H9 (cell line): ENCODE data around the gene SMAD3. TPM values are rescaled to one million over a fixed set of nuclear protein-coding genes. Genes with fewer than 3 reads are reported as not detected.

Experiments
- DNase-seq: peaks from one replicate; pipeline ENCODE4 v3.0.0-alpha.2; 2017
- H2AFZ ChIP-seq: one replicate; pipeline ENCODE4 v1.6.1; 2013; ENCODE audit warnings: mild to moderate bottlenecking, low read length, control low read depth, moderate library complexity
- H2AK5ac ChIP-seq: 2 replicates; pipeline ENCODE4 v1.6.1; 2013; ENCODE audit warnings: low read length, control low read depth, mixed read lengths; ENCODE audit not compliant: insufficient read length
- H2BK120ac ChIP-seq: one replicate; pipeline ENCODE4 v1.6.1; 2013; ENCODE audit warnings: low read depth, mild to moderate bottlenecking, low read length, control low read depth, inconsistent platforms; ENCODE audit not compliant: poor library complexity, severe bottlenecking
- H2BK12ac ChIP-seq: 2 replicates; pipeline ENCODE4 v1.6.1; 2013; ENCODE audit warnings: low read length, control low read depth, mixed read lengths, low read depth; ENCODE audit not compliant: insufficient read length
- H2BK15ac ChIP-seq: 2 replicates; pipeline ENCODE4 v1.6.1; 2013; ENCODE audit warnings: low read depth, low read length, control low read depth
- H2BK20ac ChIP-seq: one replicate; pipeline ENCODE4 v1.6.1; 2013; ENCODE audit warnings: low read depth, mild to moderate bottlenecking, low read length, control low read depth, inconsistent platforms; ENCODE audit not compliant: poor library complexity, severe bottlenecking
- H2BK5ac ChIP-seq: 2 replicates; pipeline ENCODE4 v1.6.1; 2013; ENCODE audit warnings: low read length, control low read depth, mixed read lengths; ENCODE audit not compliant: insufficient read length
- H3K14ac ChIP-seq: 2 replicates; pipeline ENCODE4 v1.6.1; 2013; ENCODE audit warnings: low read length, control low read depth; ENCODE audit not compliant: insufficient read depth
- H3K18ac ChIP-seq: 2 replicates; pipeline ENCODE4 v1.6.1; 2013; ENCODE audit warnings: low read depth, mild to moderate bottlenecking, mixed read lengths, low read length, control low read depth; ENCODE audit not compliant: insufficient read length
- H3K23ac ChIP-seq: 2 replicates; pipeline ENCODE4 v1.6.1; 2013; ENCODE audit warnings: low read length, control low read depth, mixed read lengths, low read depth; ENCODE audit not compliant: insufficient read length
- H3K23me2 ChIP-seq: 2 replicates; pipeline ENCODE4 v1.6.1; 2013; ENCODE audit warnings: low read depth, mild to moderate bottlenecking, mixed read lengths, low read length, control low read depth; ENCODE audit not compliant: insufficient read length, poor library complexity, severe bottlenecking
- H3K27ac ChIP-seq: 2 replicates; pipeline ENCODE4 v1.5.1; 2013; ENCODE audit warnings: low read length, control low read depth, mixed read lengths, low read depth; ENCODE audit not compliant: insufficient read length
- H3K27me3 ChIP-seq: 2 replicates; pipeline ENCODE4 v1.6.1; 2013; ENCODE audit warnings: low read length, control low read depth, inconsistent platforms; ENCODE audit not compliant: insufficient read depth
- H3K4ac ChIP-seq: 2 replicates; pipeline ENCODE4 v1.6.1; 2013; ENCODE audit warnings: low read depth, mild to moderate bottlenecking, control low read depth, inconsistent platforms, low read length, moderate library complexity
- H3K4me1 ChIP-seq: 2 replicates; pipeline ENCODE4 v1.6.1; 2013; ENCODE audit warnings: low read length, control low read depth, inconsistent platforms; ENCODE audit not compliant: insufficient read depth
- H3K4me2 ChIP-seq: 2 replicates; pipeline ENCODE4 v1.6.1; 2013; ENCODE audit warnings: low read length, control low read depth, mixed read lengths; ENCODE audit not compliant: insufficient read length, insufficient read depth
- H3K56ac ChIP-seq: 2 replicates; pipeline ENCODE4 v1.6.1; 2013; ENCODE audit warnings: low read depth, mild to moderate bottlenecking, mixed read lengths, low read length, control low read depth; ENCODE audit not compliant: insufficient read length
- H3K79me1 ChIP-seq: 2 replicates; pipeline ENCODE4 v1.6.1; 2013; ENCODE audit warnings: low read depth, mild to moderate bottlenecking, moderate library complexity, low read length, control low read depth, inconsistent platforms; ENCODE audit not compliant: insufficient read depth, poor library complexity, severe bottlenecking
- H3K79me2 ChIP-seq: 2 replicates; pipeline ENCODE4 v1.6.1; 2013; ENCODE audit warnings: low read length, control low read depth, inconsistent platforms; ENCODE audit not compliant: insufficient read depth
- H3K9ac ChIP-seq: 2 replicates; pipeline ENCODE4 v1.6.1; 2013; ENCODE audit warnings: low read length, control low read depth, mixed read lengths; ENCODE audit not compliant: insufficient read length; ENCODE audit errors: extremely low read depth
- H3K9me3 ChIP-seq: one replicate; pipeline ENCODE4 v1.6.1; 2013; ENCODE audit warnings: low read depth, low read length, inconsistent platforms; ENCODE audit not compliant: control insufficient read depth
- H3T11ph ChIP-seq: one replicate; pipeline ENCODE4 v1.6.1; 2013; ENCODE audit warnings: mild to moderate bottlenecking, low read length, control low read depth, inconsistent platforms
- H4K20me1 ChIP-seq: one replicate; pipeline ENCODE4 v1.6.1; 2013; ENCODE audit not compliant: control insufficient read depth, insufficient read length, insufficient read depth
- H4K5ac ChIP-seq: 2 replicates; pipeline ENCODE4 v1.6.1; 2013; ENCODE audit warnings: low read depth, mild to moderate bottlenecking, mixed read lengths, low read length, control low read depth; ENCODE audit not compliant: insufficient read length
- H4K8ac ChIP-seq: replicated peaks from 2 replicates; pipeline ENCODE4 v1.6.1; 2013; ENCODE audit warnings: low read length, control low read depth, mixed read lengths, low read depth; ENCODE audit not compliant: insufficient read length
- H4K91ac ChIP-seq: 2 replicates; pipeline ENCODE4 v1.6.1; 2013; ENCODE audit warnings: low read depth, mild to moderate bottlenecking, moderate library complexity, mixed read lengths, low read length, control low read depth; ENCODE audit not compliant: insufficient read length
- H3K27ac Mint-ChIP-seq, 3 experiments: 2 replicates in 2 of 3; 3 replicates in 1 of 3; pipeline ENCODE4 v1.8.0; 2020 to 2021; ENCODE audit warnings: mixed read lengths in 3 of 3, mild to moderate bottlenecking in 1 of 3, moderate library complexity in 1 of 3
- H3K27me3 Mint-ChIP-seq: 2 replicates; pipeline ENCODE4 v1.8.0; 2021; ENCODE audit warnings: low read depth, mild to moderate bottlenecking, moderate library complexity, mixed read lengths
- H3K36me3 Mint-ChIP-seq, 3 experiments: 2 replicates in 2 of 3; 3 replicates in 1 of 3; pipeline ENCODE4 v1.8.0; 2020 to 2021; ENCODE audit warnings: low read depth in 3 of 3, mixed read lengths in 3 of 3; ENCODE audit not compliant: insufficient read depth in 1 of 3
- H3K4me1 Mint-ChIP-seq, 2 experiments: 2 replicates each; pipeline ENCODE4 v1.8.0; 2020; ENCODE audit warnings: mixed read lengths in 2 of 2
- H3K4me3 Mint-ChIP-seq, 2 experiments: 2 replicates in 1 of 2; 3 replicates in 1 of 2; pipeline ENCODE4 v1.8.0; 2020 to 2021; ENCODE audit warnings: mild to moderate bottlenecking in 2 of 2, mixed read lengths in 2 of 2, moderate library complexity in 1 of 2
- H3K9me3 Mint-ChIP-seq, 2 experiments: 2 replicates in 1 of 2; 3 replicates in 1 of 2; pipeline ENCODE4 v1.8.0; 2020; ENCODE audit warnings: mild to moderate bottlenecking in 2 of 2, mixed read lengths in 2 of 2, moderate library complexity in 1 of 2
- WGBS: extraction: QIAGEN DNeasy Blood & Tissue Kit; methylation state at CpG from one replicate; pipeline ENCODE4 v1.1.7; 2013; ENCODE audit warnings: missing lambda C conversion rate, low lambda C conversion rate, mixed read lengths; ENCODE audit not compliant: insufficient read length; ENCODE audit errors: extremely low coverage; 5-methylcytosine and 5-hydroxymethylcytosine counted together
- total RNA-seq: library from RNA; stranded (reverse); gene quantifications from 2 replicates; pipeline ENCODE4 v1.2.1, GENCODE V29; 2021
- TF ChIP-seq, protein P1 (sequence below): fragments of 200-600 bp; sonication (generic); conservative IDR thresholded peaks from 3 replicates; pipeline ENCODE4 v1.8.0; 2021; ENCODE audit warnings: antibody characterized with exemption, mild to moderate bottlenecking

The SMAD3 gene
- total RNA-seq, 1 experiment from 2014 or later = 26.7 TPM

- peaks cover 14% of the 10 kb centered on the region; the same call in 1 of the 2 replicates for H3K4me1 ChIP-seq
- no peaks in the 10 kb centered on the region; the same call in 1 of the 2 replicates for H3K79me2 ChIP-seq
- no peak overlapping the region for H3K4me2 ChIP-seq
Measured at GRCh38 chr15:67090297-67091070, 25.1 kb downstream of the SMAD3 start.

More at GRCh38 chr15:67090297-67091070, 25.1 kb downstream of the SMAD3 start:
- no peak for DNase-seq
- H4K91ac ChIP-seq = no peak overlapping the region
- H3K18ac ChIP-seq = no peak overlapping the region
- no peaks in the 10 kb centered on the region for H3K9me3 ChIP-seq
- no peaks in the 10 kb centered on the region for H3K23me2 ChIP-seq
- no peak overlapping the region for H2BK120ac ChIP-seq
- peak overlapping the region in 1 of 3 experiments; percentile 44; a peak in 2 of 7 replicates for H3K27ac Mint-ChIP-seq
- peaks cover 0 to 5% (median 0%) of the 10 kb centered on the region in 3 experiments; a peak in 3 of 7 replicates for H3K36me3 Mint-ChIP-seq
- H2BK12ac ChIP-seq = no peak overlapping the region
- no peak overlapping the region for H3K9ac ChIP-seq
- no peak overlapping the region for H3T11ph ChIP-seq
- H3K4me1 Mint-ChIP-seq = peaks cover 79 to 87% of the 10 kb centered on the region in 2 experiments
- H3K14ac ChIP-seq = no peak overlapping the region
- H3K27me3 ChIP-seq = no peaks in the 10 kb centered on the region
- H3K27ac ChIP-seq = no peak overlapping the region
- no peaks in the 10 kb centered on the region for H3K9me3 Mint-ChIP-seq
- no peaks in the 10 kb centered on the region for H3K79me1 ChIP-seq
- H3K27me3 Mint-ChIP-seq = no peaks in the 10 kb centered on the region
- H4K20me1 ChIP-seq = no peaks in the 10 kb centered on the region
- H3K4me3 Mint-ChIP-seq = no peak overlapping the region
- H2AK5ac ChIP-seq = no peak overlapping the region
- WGBS = no CpG with 5 or more reads among the region's 7 CpGs
- no peak overlapping the region for H4K8ac ChIP-seq
- no peak overlapping the region for H2BK20ac ChIP-seq
- no peak overlapping the region for H3K4ac ChIP-seq
- H3K56ac ChIP-seq = no peak overlapping the region
- H4K5ac ChIP-seq = no peak overlapping the region
- TF ChIP-seq, protein P1, sequence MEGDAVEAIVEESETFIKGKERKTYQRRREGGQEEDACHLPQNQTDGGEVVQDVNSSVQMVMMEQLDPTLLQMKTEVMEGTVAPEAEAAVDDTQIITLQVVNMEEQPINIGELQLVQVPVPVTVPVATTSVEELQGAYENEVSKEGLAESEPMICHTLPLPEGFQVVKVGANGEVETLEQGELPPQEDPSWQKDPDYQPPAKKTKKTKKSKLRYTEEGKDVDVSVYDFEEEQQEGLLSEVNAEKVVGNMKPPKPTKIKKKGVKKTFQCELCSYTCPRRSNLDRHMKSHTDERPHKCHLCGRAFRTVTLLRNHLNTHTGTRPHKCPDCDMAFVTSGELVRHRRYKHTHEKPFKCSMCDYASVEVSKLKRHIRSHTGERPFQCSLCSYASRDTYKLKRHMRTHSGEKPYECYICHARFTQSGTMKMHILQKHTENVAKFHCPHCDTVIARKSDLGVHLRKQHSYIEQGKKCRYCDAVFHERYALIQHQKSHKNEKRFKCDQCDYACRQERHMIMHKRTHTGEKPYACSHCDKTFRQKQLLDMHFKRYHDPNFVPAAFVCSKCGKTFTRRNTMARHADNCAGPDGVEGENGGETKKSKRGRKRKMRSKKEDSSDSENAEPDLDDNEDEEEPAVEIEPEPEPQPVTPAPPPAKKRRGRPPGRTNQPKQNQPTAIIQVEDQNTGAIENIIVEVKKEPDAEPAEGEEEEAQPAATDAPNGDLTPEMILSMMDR = no peak
- no peak overlapping the region for H2BK5ac ChIP-seq
- no peak overlapping the region for H2AFZ ChIP-seq
- no peak overlapping the region for H3K23ac ChIP-seq
- no peak overlapping the region for H2BK15ac ChIP-seq
